ENCODE measurements around the gene OPRM1.

OPRM1 gene

DNA sequence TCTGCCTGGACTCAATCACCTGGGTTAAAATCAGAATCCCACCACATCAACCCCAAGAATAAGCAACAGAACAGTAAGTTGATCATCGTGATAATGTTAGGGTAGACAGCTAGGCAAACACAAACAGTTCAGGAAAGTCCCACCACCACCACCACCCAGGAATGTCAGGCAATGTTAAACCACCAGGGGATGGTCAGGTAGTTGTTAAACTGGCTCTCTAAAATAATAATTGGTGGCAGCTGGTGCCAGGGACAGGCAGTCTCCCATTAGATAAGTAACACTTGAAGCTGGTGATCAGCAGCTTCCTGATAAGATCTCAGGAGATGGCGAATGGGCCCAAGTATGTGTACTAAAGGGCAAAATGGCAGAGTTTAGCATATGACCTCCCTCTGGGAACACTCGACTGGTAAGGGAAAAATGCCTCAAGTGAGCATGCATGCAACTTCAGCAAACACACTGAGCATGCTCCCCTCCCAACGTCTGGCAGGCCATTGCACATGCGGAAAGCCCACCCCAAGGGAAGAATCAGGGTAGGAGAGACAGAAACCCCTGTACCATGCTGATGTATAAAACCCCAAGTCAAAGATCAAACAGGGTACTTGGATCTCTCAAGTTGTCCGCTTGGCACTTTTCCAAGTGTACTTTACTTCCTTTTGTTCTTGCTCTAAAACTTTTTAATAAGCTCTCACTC is 250.9 kb downstream of the OPRM1 start:
- DNase-seq, result no peak

DNA sequence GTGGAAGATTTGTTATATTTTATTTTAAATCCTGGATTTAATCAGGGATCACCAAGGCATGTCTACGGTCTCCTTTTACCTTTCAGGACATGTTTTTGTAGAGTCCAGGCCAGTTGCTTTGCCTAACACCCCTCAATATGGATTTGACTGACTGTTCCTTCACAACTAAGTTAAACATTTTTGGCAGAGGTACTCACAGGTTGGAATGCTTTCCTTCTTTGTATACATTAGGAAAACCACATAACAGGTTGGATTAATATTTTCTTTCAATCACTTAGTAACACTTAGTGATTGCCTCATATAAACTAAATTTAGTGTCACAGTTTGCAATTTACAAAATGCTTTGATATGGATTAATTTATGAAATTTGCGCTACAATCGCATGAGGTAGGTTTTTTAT is 253.0 kb downstream of the OPRM1 start:
- DNase-seq, result no peak

DNA sequence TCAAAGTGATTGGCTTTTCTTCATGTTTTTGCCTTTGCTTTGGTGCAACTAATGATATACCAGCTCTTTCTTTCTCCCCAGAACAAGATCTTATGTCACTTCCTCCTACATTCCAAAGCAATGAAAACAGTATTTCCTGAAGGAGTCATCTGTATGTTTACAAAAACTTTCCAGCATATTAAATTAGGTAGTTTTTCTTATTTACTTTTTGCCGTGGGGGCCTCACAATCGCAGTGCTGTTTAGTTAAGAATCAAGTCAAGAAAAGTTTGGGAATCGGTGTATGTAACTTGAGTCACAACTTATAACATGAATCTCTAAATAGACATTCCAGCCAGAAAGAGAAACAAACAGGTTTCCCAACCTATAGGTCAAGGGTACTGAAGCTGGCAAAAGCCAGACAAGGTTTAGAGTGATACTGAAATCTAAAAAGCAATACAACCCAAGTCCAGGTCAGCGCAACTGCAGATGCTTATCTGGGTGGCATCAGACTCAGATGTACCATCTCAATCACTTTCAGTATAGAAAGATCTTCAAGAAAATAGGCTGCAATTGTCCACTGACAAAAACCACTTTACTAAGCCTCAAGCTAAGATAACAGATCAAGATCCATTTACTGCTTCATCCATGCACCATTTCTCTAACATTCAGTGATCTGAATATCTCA is 253.9 kb downstream of the OPRM1 start:
- DNase-seq, result no peak

- DNase-seq, result no peak
Measured at GRCh38 chr6:154295733-154296132, 256.7 kb downstream of the OPRM1 start.
